GM19025 (cell line): ENCODE results near the gene CHST8.
"Not testable (repeated sequence)": the region's sequence is repeated elsewhere in the genome, so short reads cannot be mapped to it uniquely, and the experiment has no call there.

Experiments used
- ATAC-seq: cut with Tn5 transposase; IDR thresholded peaks from one replicate; pipeline ENCODE4 v1.9.1; 2021; ENCODE audit warnings: mild to moderate bottlenecking, low read depth, moderate library complexity; ENCODE audit not compliant: unreplicated experiment

CHST8 gene

DNA sequence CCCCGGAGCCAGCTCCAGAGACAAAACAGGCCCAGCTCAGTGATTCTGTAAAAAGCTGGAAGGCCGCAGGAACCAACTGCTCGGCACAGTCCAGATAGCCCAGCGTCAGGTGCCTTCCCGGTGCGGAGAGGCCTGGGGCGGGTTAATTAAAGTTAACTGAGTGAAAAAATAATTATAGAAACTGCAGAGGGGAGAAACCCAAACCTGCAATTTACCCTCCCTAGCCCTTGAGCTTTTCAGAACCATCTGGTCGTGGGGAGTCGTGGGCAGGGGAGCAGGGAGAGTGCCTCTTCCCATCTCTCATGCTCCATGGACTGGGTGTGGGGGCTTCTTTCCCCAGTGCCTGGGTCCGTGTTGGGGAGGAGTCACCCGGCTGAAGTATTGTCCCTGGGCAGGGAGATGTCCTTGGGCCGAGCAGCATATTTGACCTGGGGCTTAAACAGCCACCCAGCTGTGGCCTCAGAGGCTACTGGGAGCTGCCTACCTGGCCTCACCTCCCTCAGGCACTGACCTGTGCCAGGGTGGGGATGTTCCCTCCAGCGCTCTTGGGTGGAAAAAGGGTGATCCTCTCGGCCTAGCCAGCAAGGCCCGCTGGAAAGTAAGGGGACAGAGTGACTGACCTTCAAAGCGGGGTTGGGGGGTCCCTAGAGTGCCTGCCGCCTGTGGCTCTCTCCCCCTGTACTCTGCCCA, 65.9 kb downstream of the CHST8 start:
- no peak for ATAC-seq

DNA sequence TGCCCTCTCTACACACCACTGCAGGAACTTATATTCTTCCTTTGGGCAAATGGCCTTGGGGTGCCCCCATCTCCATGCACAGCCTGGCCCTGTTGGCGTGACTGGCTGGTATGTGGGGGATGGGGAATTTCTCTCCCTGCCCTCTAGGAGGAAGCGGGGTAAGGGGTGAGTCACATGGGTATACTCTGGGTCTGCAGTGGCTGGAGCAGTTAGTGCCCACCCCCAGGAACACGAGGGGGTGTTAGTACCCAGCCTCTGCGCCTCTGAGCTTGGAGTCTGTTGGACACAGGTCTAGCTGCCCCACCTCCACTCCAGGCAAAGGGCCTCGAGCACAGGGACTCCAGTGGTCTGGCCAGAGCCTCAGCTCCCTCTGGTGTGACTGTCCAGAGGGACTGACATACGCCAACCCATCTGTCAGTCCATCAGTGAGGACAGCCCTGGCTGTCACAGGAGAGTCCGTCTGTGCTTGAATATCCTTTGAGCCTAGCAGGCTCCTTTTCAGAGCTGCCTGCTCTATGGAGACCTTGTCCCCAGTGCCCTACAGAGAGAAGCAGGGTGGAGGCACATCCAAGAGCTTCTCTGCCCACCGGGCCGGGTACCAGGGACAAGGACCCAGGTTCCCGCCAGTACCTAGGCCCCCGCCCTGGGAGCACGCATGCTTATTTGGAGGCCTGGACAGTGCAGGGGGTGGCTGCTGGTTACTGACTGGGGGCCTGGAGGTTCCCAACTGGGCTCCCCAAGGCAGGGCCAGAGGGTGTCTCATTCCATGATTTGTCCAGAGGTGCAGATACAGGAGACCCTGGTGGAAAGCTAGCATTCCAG, 66.6 kb downstream of the CHST8 start:
- ATAC-seq, result no peak

DNA sequence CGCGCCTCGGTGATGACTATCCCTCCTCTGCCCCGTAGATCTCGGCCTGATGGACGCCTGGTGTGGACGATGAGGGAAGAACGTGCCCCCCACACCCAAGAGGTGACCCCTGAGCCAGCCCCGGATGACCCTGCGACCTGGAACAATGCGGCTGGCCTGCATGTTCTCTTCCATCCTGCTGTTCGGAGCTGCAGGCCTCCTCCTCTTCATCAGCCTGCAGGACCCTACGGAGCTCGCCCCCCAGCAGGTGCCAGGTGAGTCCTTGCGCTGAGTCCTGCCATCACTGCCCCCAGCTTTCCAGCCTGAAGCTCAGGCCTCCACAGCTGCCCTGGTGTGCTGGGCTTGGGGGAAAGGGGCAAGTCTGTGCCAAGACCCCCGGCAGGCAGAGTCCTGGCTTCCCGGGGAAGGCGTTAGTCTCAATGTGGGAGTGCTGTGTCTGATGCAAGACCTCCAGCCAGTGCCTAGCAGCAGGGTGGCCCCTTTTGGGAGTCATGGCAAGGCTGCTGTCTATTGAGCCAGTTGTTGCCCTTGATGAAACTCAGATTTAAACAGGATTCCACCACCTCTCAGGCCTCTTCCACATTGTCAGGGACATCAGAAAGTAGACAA, 67.5 kb downstream of the CHST8 start:
- no peak for ATAC-seq

DNA sequence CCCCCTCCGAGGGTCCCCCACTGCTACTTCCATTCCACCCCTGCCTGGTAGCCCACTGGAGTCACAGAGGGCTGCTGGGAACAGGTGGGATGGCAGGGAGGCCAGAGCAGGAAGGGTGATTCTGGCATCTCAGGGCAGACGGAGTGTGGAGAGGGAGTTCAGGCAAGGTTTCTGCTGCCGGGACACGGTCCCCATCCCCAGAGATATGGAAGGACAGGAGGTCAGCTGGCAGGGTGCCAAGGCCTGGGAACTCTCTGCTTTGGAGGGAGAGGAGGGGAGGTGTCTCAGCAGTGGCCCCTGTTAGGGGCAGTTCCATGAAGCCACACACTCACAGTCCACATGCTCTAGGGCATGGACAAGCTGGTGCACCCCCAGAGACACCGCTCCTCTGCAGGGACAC, 68.1 kb downstream of the CHST8 start:
- no peak for ATAC-seq

DNA sequence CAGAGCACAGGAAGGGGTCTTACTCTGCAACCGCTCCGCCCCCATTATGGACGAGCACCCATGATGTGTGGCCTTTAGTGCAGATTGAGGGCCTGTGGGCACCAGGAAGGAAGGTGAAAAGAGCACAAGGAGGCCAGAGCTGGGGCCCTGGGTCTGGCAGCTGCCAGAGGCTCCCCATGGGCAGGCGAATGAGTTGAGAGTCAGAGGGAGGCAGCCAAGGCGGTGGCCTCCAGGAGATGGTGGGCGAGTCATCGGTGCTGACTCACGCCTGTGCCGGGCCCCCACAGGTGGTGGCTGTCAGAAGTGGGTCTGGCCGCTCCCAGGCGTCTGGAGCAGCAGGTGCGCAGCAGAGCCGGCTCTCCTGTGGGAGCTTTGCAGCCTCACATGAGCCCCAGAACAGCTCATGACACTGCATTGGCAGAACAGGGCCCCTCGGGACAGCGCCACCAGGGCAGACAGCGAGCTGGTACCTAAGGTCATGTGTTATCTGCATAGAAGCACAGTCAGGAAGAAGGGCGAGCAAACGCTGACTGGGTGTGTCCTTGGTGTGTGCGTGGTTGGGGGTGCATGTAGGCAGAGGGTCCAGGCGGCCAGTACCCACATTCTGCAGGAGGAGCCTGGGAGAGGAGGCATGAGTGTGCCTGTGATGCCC, 68.8 kb downstream of the CHST8 start:
- no peak for ATAC-seq

DNA sequence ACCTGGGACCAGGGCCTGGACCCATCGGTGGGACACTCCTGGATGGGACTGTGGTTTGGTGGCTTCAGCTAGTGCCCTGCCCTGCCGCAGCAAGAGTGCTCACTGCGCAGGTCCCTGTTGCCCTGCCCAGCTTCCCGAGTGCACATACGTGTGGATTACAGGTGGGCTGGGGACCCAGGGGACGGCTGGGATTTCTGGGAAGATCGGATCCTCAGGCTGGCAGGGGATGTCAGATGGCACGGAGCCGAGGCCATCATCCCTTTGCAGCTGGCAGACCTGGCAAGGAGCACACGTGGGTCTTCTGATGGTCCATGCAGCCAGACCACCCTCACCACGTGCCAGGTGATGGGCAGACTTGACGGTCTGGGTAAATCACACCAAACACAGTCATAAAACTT, 69.3 kb downstream of the CHST8 start:
- no peak for ATAC-seq

DNA sequence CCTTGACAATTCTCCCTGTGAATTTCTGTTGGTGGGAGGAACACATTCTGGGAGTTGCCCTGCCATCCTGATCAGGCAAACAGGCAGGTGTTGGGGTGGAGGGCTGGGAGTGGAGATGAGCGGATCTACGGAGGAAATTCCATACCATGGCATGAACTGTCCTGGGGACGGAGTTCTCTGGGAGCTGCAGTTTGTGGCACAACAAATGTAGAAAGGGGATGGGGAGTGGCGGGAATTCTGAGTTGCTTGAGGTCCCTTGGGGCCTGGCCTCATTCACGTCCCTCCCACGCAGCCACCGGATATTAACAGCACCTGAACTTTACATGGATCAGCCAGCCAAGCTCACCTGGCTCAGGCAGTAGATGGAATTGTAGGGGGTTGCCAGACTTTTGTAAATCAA, 70.0 kb downstream of the CHST8 start:
- ATAC-seq, result no peak

DNA sequence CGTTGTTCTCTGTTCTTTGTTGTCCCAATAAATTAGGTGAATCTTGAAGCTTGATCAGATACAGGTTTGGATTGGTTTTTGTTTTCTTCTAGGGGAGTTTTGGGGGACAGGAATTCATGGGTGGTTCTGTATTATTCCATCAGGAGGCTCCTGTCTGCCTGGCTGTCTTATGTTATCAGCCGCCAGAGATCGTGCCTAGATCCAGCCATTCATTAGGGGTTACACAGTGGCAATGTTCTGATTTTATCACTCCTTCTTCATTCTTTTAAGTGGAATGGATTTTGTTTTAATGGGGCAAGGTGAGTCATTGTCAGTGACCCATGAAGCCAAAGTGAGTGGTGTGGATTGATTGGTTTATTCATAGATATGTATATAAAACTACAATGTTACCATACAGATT, 71.9 kb downstream of the CHST8 start:
- no peak for ATAC-seq

DNA sequence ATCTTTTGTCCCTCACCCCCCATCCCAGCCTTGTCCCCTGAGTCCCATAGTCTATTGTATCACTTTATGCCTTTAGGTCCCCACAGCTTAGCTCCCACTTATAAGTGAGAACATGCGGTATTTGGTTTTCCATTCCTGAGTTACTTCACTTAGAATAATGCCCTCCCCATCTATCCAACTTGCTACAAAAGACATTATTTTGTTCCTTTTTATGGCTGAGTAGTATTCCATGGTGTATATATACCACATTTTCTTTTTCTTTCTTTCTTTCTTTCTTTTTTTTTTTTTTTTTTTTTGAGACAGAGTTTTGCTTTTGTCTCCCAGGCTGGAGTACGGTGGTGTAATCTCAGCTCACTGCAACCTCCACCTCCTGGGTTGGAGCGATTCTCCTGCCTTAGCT, 73.8 kb downstream of the CHST8 start:
- not testable (repeated sequence) for ATAC-seq

DNA sequence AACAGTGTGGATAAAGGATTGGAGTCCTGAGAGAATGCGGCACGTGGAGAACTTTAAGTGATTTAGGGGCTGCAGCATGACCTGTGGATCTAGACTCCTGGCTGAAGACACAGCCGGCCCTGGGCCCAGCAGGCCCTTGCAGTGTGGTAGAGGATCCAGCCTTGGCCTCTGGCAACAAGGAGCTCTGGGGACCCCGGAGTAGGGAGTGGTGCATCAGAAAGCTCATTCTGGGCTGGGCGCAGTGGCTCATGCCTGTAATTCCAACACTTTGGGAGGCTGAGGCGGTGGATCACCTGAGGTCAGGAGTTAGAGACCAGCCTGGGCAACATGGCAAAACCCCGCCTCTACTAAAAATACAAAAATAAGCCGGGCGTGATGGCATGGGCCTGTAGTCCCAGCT, 76.0 kb downstream of the CHST8 start:
- ATAC-seq, result no peak

DNA sequence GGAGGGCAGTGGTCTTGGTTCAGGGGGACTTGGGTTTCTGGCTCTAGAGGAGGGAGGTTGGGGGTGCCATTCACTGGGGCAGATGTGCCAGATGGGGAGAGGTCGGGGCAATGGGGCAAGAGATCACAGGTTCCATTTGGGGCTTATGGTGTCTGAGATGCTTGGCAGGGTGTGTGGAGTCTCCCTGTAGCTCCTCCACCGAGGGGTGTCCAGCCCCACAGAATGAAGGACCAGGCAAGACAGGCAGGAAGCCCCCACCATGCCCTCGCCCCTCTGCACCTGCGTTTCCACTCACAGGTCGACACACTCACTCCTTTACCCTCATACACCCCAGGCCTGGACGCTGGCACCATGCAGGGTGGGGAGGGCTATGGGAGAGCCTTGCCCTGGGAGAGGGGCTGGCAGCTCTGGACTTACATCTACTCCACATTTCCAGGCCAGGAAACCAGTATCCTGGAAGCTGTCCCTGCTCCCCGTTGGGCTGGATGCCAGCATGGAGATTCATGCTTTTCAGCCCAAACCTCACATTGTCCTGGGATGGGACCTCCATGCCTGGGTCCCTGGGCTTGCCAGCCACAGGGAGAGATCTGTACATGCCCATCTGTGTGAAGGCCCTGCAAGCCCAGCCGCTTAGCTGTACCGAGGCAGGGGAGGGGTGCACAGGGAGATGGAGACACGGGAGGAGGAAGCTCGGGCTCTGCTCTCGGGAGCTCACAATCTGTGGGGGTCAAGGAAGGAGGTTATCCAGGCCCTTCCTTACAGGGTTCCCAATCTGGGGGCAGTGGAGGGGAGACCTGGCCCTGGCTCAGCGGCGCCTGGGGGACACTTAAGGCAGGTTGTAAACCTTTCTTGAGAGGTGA, 77.1 kb downstream of the CHST8 start:
- ATAC-seq, result no peak

DNA sequence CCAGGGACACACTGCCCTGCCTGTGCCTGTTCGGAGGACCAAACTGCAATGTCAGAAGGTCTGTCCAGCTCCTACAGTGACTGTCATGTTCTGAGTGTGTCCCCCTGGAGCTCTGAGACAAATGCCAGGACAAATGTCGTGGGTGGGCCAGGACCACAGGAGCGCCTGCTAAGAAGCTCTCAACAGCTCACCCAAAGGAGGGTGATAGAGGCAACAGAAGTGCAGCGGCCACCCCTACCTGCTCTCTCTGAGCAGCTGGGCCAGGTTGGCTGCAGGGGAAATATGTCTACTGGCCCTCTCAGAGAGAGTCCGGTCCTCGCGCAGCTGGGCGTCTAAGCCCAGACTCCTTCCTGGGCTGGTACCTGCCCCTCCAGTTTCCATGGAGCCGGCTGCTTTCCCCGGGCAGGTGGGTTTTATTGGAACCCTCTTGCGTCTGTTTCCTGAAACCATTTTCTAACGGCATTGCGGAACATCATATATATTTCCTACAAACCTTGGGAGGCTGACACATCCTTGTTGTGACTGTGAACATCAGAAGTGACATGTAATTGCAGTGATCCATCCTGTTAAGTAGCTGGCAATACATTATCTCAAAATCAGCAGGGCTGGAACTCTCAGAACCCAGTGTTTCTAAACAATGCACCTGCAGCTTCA, 78.1 kb downstream of the CHST8 start:
- ATAC-seq, result no peak

DNA sequence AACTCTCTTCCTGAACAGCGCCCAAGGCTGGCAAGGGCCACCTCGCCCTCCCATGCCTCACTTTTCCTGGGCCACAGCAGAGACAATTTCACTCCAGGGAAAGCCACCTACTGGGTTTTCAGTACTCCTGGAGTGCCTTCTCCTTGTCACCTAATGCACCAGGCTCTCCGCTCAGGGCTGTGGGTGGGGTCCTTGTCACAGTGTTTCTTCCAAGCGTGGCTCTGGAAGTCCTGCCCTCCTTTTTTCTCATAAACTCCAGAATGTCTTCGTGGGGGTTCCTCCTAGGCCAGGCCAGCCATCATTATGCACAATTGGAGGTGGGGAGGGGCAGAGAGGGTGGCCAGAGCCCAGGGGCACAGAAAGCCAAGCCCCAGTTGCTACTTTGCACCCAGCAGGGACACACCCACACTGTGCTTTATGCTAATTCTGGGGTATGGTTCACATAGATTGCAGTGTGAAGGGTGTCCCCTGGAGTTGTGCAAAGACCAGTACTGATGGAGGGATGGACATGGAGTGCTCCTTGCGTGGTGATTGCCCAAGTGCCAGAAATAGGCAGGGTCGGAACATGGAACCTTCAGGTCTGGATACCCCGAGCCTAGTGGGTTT, 78.8 kb downstream of the CHST8 start:
- ATAC-seq, result no peak

DNA sequence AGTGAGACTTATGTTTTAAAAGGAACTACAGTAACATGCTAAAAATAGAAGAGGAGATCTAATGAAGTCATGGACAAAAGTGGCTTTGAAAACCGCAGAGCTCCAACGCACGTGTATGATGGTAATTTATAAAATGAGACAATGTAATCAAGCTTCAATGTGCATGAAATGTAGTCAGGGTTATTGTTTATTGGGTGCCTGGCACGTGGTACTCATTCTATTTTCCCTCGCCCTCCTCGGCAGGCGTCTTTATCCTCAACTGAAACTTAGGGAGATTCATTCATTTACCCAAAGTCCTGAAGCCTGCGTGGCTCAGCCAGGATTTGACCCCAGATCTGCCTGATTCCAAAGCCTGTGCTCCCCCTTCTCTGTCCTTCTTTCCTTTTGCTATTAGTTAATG, 79.8 kb downstream of the CHST8 start:
- no peak for ATAC-seq

DNA sequence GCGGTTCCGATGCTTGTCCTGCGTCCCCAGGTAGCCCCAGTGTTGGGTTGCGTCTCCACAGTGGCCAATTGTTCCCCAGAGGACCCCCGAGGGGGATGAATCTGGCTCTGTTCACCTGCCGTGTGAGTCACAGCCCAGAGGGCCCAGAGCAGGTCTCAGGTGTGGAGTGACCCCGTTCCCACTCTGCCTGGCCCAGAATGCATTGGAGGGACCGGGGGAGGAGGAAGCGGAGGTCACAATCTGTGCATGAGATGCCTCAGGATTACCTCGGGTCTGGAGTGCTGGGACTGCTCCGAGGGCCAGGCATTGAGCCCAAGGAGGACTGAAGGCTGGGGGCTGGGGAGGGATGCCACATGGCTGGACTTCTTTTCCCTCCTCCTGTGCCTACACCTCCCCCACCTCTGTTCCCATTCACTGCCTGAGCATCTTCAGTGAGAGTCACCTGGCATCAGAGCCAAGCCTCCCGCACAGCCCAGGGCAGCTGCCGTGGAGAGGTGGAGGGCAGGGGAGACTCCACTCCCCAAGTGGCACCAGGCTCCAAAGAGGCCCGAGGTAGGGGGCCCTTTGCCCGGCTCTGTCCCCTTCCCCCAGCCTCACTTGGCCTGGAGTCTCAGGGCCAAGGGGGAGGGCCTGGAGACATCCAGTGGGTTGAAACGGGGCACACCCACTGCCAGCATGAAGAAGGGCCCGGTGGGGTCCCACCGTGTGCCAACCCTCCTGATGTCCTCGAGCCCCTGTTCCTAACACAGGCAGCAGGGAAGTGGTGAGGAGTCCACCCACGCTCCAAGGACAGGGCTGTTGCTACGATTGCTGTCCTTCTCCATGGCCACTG, 81.1 kb downstream of the CHST8 start:
- ATAC-seq, result no peak

DNA sequence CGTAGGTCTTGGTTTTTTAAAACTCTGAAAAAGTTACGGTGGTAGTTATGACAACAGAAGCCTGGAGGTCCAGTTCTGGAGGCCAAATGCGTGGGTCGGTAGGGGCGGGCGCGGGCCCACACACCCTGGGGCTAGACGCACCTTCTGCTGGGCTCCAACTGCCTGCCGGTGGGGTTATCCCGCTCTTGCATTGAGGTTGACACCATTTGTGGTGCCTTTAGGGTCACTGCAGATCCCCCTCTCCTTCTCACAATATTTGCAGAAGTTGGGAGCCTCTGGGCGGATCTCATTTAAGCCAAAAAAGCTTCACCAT, 81.6 kb downstream of the CHST8 start:
- no peak for ATAC-seq

DNA sequence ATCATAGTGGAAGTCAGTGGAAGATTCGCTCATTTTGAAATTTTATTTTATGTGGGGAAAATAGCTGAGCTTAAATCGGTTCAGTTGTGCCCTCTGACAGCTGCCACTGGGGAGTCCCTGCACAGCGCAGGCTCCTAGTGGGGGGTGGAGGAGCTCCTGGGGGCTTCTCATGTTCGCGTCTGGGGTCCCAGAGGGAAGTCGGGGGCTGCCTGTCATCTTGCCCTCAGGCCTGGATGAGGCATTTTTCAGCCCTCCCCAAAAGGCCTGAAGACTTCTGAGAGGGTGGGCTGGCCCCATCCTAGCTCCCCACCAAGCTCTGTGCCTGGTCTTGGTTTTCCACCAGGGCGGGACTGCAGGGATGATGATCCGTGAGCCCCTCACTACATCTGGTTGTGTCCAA, 82.1 kb downstream of the CHST8 start:
- ATAC-seq, result no peak

DNA sequence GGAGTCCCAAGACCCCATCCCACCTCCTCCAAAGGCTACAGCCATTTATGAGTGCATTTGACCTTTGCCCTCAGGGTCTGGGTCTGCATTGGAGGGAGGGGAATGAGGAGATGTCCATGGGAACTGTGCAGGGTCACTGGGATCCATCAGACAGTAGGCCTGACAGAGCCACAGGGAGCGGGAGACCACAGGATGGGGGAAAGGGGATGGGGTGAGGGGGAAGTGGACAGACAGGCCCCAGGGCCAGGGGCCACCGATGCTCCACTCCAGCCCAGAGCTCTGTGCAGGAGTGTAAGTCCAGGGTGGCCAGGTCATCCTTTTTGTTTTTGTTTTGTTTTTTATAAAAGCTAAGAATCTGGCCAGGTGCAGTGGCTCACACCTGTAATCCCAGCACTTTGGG, 82.5 kb downstream of the CHST8 start:
- ATAC-seq, result no peak
